Measurements from ENCODE around the gene KRTAP4-1.
"Not testable (repeated sequence)": the region's sequence is repeated elsewhere in the genome, so short reads cannot be mapped to it uniquely, and the experiment has no call there.

KRTAP4-1 gene

DNA sequence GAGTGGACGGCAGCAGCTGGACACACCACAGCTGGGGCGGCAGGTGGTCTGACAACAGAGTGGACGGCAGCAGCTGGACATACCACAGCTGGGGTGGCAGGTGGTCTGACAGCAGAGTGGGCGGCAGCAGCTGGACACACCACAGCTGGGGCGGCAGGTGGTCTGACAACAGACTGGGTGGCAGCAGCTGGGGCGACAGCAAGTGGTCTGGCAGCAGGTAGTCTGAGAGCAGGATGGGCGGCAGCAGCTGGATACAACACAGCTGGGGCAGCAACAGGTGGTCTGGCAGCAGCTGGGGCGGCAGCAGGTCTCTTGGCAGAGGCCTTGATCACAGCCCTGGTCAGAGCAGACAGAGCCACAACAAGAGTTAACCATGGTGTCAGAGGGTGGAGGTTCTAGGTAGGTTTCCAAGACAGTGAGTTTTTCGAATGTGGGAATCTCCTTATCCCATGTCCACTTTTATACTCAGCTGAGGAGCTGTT lies at the start of gene KRTAP4-1:
Gene KRTAP4-1, minus strand, starts transcription at position 432 of the 482 bp plus-strand sequence. Its CDS starts 57 bp downstream, at position 375.
- no peak for DNase-seq

- DNase-seq: not testable (repeated sequence)
These were observed 47.8 kb upstream of the KRTAP4-1 start, which contains the start of gene KRTAP9-3 for GRCh38 chr17:41232399-41233105. TSS of gene KRTAP9-3 (plus strand) at chr17:41232449. CDS start at chr17:41232502, 53 bp downstream.

- no peak for DNase-seq
These were observed 47.0 kb upstream of the KRTAP4-1 start for GRCh38 chr17:41231731-41232130.

- no peak for DNase-seq
These were observed 45.4 kb upstream of the KRTAP4-1 start for GRCh38 chr17:41230094-41230493.

DNA sequence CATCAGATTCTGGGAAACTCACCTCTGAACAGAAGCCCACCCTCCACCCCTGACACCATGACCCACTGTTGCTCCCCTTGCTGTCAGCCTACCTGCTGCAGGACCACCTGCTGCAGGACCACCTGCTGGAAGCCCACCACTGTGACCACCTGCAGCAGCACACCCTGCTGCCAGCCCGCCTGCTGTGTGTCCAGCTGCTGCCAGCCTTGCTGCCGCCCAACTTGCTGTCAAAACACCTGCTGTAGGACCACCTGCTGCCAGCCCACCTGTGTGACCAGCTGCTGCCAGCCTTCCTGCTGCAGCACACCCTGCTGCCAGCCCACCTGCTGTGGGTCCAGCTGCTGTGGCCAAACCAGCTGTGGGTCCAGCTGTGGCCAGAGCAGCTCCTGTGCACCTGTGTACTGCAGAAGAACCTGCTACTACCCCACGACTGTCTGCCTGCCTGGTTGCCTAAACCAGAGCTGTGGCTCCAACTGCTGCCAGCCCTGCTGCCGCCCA lies 41.9 kb upstream of the KRTAP4-1 start, which contains the start of gene KRTAP9-2:
Gene KRTAP9-2, plus strand, starts transcription at position 51 of the 498 bp plus-strand sequence. Its CDS starts 7 bp downstream, at position 58.
- DNase-seq: not testable (repeated sequence)

DNA sequence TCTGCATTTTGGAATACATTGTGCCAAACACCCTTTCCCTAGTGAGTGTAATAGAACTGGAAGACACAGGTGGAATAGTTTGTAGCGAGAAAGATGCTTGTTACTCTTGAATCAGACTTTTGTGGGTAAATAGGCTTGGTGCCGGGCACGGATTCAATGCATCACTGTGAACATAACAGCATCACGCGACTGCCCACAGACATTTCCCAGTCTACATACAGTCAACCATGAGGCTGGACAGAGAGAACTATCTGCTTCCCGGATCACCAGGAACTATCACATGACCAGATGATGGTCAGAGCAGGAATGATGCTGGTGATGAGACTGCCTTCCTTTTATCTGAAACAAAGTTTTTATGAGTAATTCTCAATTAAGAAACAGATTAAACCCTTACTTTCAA lies 41.3 kb upstream of the KRTAP4-1 start:
- DNase-seq: no peak

GRCh38 chr17:41223821-41224220 lies 39.1 kb upstream of the KRTAP4-1 start:
- peak; percentile 52 for DNase-seq

DNA sequence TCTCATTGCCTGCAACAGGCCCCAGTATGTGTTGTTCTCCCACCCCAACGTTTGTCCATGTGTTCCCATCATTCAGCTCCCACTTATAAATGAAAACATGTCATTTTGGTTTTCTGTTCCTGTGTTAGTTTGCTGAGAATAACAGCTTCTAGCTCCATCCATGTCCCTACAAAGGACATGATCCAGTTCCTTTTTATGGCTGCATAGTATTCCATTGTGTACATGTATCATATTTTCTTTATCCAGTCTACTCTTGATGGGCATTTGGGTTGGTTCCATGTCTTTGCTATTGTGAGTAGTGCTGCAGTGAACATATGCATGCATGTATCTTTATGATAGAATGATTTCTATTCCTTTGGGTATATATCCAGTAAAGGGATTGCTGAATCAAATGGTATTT lies 31.0 kb upstream of the KRTAP4-1 start:
- no peak for DNase-seq

GRCh38 chr17:41212524-41213169 lies 27.9 kb upstream of the KRTAP4-1 start:
- DNase-seq: no peak

DNA sequence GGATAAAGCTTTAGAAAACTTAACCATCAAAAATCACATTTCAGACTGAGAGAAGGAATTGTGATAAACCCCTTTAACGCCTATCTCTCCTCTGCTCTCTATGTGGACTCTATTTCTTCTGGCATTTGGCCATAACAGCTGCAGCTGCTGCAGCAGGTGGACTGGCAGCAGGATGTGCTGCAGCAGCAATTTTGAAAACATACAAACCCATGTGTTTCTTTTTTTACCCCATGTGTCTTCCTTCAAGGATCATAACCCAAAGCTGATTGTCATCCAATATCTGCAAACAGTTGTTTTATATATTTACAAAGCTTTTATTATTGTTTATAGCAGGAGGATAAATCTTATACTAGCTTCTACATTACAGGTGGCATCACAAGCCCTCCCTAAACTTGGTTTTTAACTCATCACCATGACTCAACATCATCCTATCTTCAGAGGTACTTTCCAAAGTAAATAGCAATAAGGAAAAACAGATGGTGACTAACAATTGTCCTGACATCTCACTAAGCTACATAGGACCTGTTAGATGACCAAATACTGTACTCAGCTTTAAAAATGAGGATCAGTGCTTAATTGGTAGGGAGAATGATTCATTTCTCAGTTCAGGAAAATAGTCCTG lies 27.2 kb upstream of the KRTAP4-1 start:
- DNase-seq: no peak

DNA sequence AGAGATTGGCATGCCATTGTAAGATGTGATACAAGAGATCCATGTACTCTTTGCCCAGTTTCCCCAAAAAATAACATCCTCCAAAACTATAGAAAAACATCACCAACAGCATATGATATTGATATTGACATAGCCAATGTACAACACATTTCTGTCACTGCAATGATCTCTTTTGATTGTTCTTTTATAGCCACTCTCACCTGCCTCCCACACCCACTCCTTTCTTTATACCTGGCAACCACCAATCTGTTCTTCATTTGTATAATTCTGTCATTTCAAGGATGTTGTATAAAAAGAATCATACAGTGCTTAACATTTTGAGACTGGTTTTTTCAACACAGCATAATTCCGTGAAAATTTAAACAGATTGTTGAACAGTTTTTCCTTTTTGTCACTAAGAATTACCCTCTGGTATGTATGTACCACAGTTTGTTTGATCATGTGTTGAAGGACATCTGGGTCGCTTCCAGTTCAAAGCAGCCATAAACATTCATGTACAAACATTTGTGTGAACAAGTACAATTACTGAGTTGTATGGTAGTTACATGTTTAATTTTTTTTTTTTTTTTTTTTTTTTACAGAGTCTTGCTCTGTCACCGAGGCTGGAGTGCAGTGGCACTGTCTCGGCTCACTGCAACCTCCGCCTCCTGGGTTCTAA lies 14.8 kb upstream of the KRTAP4-1 start:
- DNase-seq: no peak

DNA sequence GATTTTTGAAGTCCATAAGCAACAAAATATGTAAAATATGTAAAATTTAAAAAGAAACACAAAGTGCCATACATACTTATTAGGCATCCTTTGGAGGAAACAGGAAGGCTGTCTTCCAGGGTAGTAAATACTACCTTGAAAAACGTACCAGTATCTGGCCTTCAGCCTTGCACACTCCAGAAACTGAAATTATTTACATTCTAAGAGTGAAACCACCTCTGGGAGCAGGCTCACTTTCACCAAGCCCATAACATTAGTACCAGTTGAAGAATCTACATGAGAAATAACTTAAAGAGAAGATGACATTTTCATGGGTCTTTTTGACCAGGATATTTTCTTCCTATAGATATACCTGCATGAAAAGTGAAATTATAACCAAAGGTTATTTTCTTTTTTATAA lies 11.4 kb upstream of the KRTAP4-1 start:
- DNase-seq: no peak

DNA sequence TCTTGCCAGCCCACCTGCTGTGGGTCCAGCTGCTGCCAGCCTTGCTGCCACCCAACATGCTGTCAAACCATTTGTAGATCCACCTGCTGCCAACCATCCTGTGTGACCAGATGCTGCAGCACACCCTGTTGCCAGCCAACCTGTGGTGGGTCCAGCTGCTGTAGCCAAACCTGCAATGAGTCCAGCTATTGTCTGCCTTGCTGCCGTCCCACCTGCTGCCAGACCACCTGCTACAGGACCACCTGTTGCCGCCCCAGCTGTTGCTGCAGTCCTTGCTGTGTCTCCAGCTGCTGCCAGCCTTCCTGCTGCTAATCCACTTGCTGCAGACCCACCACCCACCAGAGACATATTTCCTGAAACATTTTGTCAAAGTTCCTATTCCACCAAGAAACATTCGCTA lies 5.6 kb upstream of the KRTAP4-1 start:
- no peak for DNase-seq

- DNase-seq: not testable (repeated sequence)
These were observed 5.2 kb upstream of the KRTAP4-1 start, which contains the start of gene KRTAP9-1 for GRCh38 chr17:41189837-41190318. TSS of gene KRTAP9-1 (plus strand) at chr17:41189887. CDS start at chr17:41189887, 0 bp downstream.

DNA sequence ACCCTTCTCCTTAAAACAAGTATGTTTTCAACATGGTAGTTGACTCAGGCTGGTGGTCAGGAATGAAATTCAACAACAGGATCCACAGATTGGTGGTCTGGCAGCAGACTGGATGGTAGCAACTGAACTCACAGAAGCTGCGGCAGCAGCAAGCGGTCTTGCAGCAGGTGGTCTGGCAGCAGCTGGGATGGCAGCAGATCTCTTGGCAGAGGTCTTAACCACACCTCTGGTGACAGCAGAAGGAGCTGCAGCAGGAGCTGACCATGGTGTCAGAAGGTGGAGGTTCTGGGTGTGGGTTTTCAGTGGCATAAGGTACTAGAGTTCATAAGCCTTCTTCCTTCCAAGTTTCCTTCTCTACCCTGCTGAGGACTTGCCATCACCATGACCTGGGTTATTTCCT lies 2.2 kb upstream of the KRTAP4-1 start:
- no peak for DNase-seq

- DNase-seq: no peak
These were observed 290 bp upstream of the KRTAP4-1 start for GRCh38 chr17:41185001-41185400.

GRCh38 chr17:41178843-41179616 lies 5.7 kb downstream of the KRTAP4-1 start:
- DNase-seq: no peak

- no peak for DNase-seq
These were observed 6.4 kb downstream of the KRTAP4-1 start for GRCh38 chr17:41178341-41178740.

- DNase-seq: no peak
These were observed 6.9 kb downstream of the KRTAP4-1 start, which contains the start of gene KRTAP4-2 for GRCh38 chr17:41177727-41178271. TSS of gene KRTAP4-2 (minus strand) at chr17:41178221. CDS start at chr17:41178164, 57 bp downstream.

- DNase-seq: no peak
These were observed 7.8 kb downstream of the KRTAP4-1 start for GRCh38 chr17:41176744-41177387.

DNA sequence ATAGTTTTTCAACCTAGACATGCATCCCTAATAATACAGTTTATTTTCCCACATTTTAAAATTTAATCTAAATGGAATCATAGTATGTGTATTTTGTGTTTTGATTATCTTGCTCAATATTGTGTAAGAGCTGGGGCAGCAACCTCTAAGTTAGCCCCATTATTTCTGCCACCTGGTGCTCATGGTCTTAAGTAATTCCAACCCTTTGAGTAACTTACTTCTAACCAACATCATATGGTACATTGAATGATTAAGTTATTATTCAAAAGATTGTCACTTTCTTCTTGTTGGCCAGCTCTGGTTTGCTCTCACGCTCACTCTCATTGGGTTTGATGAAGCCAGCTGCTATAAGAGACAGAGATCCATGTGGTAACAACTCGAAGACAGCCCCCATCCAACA lies 12.8 kb downstream of the KRTAP4-1 start:
- no peak for DNase-seq
